ENCODE data around the gene SYCP2L.
A peak's percentile ranks its signal among the peaks of the same experiment; 100 is the strongest.
"Not testable (repeated sequence)": the region's sequence is repeated elsewhere in the genome, so short reads cannot be mapped to it uniquely, and the experiment has no call there.

The SYCP2L gene

GRCh38 chr6:10886691-10887502 lies at the start of gene SYCP2L:
Gene SYCP2L (plus strand): TSS chr6:10887052. CDS start chr6:10887127, 75 bp downstream.
- DNase-seq: no peak

GRCh38 chr6:10837622-10837994 lies 49.2 kb upstream of the SYCP2L start:
- DNase-seq: peak; percentile 30

- DNase-seq: peak; percentile 93
Observed at GRCh38 chr6:10837995-10838793, 48.7 kb upstream of the SYCP2L start, which contains the start of gene MAK. Gene MAK (minus strand): TSS chr6:10838539. CDS start chr6:10830648, 7,891 bp downstream.

- no peak for DNase-seq
Observed at GRCh38 chr6:10838794-10839333, 48.0 kb upstream of the SYCP2L start.

GRCh38 chr6:10843554-10843953 lies 43.3 kb upstream of the SYCP2L start:
- no peak for DNase-seq

GRCh38 chr6:10847684-10848083 lies 39.2 kb upstream of the SYCP2L start:
- DNase-seq: no peak

- DNase-seq: no peak
Observed at GRCh38 chr6:10849901-10850300, 37.0 kb upstream of the SYCP2L start.

- DNase-seq: no peak
Observed at GRCh38 chr6:10850728-10851127, 36.1 kb upstream of the SYCP2L start.

- DNase-seq: no peak
Observed at GRCh38 chr6:10852361-10852960, 34.4 kb upstream of the SYCP2L start.

- DNase-seq: not testable (repeated sequence)
Observed at GRCh38 chr6:10853849-10854300, 33.0 kb upstream of the SYCP2L start.

GRCh38 chr6:10854922-10855632 lies 31.8 kb upstream of the SYCP2L start:
- no peak for DNase-seq

GRCh38 chr6:10857259-10857658 lies 29.6 kb upstream of the SYCP2L start:
- no peak for DNase-seq

- DNase-seq: no peak
Observed at GRCh38 chr6:10861086-10861485, 25.8 kb upstream of the SYCP2L start.

GRCh38 chr6:10862361-10862760 lies 24.5 kb upstream of the SYCP2L start:
- no peak for DNase-seq

GRCh38 chr6:10863031-10863430 lies 23.8 kb upstream of the SYCP2L start:
- DNase-seq: not testable (repeated sequence)

GRCh38 chr6:10866709-10867108 lies 20.1 kb upstream of the SYCP2L start:
- DNase-seq: not testable (repeated sequence)

- DNase-seq: no peak
Observed at GRCh38 chr6:10867952-10868351, 18.9 kb upstream of the SYCP2L start.

GRCh38 chr6:10873374-10873773 lies 13.5 kb upstream of the SYCP2L start:
- DNase-seq: no peak

GRCh38 chr6:10874207-10874606 lies 12.6 kb upstream of the SYCP2L start:
- DNase-seq: no peak

- DNase-seq: no peak
Observed at GRCh38 chr6:10875026-10875425, 11.8 kb upstream of the SYCP2L start.

- DNase-seq: no peak
Observed at GRCh38 chr6:10877012-10877411, 9.8 kb upstream of the SYCP2L start.

- DNase-seq: no peak
Observed at GRCh38 chr6:10877871-10878270, 9.0 kb upstream of the SYCP2L start.
